HG02943 (cell line): ENCODE data around the gene COQ3.

Experiments used
- ATAC-seq: cut with Tn5 transposase; IDR thresholded peaks from one replicate; pipeline ENCODE4 v1.9.1; 2021; ENCODE audit warnings: mild to moderate bottlenecking, low read depth, moderate library complexity; ENCODE audit not compliant: unreplicated experiment

Gene COQ3

GRCh38 chr6:99393366-99393697 is 663 bp downstream of the COQ3 start:
- peak; percentile 20 for ATAC-seq

- no peak for ATAC-seq
Measured at GRCh38 chr6:99390896-99391295, 3.1 kb downstream of the COQ3 start.

- ATAC-seq, result no peak
Measured at GRCh38 chr6:99384507-99384906, 9.5 kb downstream of the COQ3 start.

DNA sequence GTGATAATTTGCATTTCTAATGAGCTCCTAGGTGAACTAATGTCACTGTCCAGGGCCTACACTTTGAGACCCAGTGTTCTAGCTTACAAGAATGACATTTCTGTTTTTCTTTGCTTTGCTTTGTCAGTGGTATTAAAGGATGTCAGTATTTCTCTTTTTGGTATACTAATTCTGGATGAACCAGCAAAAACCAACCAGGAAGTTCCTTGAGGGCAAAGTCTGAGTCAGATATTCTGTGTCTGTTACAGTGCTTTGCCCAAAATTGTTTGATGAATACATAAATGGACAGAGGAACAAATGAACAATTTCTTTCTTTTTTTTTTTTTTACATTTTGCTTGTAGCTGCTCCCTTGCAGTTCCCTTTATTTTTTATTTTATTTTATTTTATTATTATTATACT is 15.4 kb downstream of the COQ3 start:
- no peak for ATAC-seq

GRCh38 chr6:99369533-99369932 is 24.5 kb downstream of the COQ3 start:
- no peak for ATAC-seq

GRCh38 chr6:99366852-99367251 is 27.1 kb downstream of the COQ3 start:
- no peak for ATAC-seq

DNA sequence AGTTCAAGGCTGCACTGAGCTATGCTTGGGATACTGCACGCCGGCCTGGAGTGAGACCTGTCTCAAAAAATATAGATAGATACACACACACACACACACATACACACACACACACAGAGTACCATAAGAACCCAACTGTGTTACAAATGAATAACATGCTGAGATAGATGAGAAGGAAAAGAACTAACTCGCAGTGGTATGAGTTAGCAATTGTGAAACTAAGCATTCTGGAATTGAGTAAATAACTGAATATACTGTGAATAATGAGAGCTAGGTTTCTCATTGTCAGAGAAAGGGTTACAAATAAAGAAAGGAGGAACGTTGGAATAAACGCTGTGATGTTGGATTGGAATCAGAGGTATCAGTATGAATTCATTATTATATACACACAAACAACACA is 30.0 kb downstream of the COQ3 start:
- ATAC-seq, result peak; percentile 64

DNA sequence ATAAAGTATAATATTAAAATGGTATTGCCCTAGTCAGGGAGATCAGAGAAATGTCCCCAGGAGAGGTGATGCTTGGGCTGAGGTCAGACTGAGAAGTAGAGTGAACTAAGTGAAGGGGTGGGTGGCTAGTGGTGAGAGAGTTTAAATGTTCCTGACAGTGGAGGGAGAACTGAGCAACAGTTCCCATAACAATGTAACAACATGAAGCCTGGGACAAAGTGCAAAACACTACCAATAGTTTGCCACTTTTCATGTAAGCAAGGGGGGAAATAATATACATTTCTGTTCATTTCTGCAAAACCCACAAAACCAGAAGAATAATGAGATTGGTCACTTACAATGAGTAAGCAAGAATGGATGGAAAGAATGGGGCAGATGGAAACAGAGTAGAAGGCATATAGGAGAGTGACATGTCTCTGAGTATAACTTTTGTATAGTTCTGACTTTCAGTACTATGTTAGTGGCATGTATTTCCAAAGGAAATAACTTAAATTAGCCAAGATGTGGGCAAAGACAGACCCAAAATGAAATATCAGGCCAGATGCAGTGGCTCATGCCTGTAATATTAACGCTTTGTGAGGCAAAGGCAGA is 31.2 kb downstream of the COQ3 start:
- ATAC-seq, result no peak

DNA sequence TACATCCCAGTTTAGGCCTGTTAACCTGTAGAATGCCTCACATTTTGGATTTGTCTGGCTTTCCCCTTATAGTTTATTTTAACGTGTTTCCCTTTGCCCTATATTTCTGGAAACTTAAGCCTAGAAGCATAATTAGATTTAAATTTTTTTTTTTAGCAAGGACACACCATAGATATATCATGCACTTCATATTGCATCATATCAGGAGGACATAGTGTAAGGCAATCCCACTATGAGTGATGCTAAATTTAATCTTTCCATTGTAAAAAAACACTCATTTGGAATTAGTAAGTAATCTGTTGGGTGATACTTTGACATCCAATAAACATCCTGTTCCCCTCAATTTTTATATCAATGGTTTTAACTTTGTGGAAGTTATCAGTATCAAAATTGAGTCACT is 34.2 kb downstream of the COQ3 start:
- ATAC-seq, result no peak

DNA sequence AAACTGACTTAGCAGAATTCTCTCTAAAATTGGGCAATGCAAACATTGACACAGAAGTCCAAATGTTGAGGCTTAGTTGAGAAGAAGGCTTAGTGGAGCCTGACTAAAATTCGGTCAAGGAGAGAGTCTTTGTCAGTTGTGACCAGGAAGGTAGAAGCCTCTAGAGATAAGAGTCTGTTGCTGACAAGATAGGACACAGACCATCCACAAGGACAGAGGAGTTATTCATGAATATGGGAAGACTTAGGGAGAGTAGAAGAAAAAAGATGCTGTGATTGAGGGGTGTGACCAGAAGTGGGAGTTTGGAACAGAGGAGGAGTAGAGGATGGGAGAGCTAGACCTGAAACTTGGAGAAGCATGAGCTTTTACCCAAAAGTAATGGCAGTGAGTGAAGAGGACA is 37.4 kb downstream of the COQ3 start:
- no peak for ATAC-seq

DNA sequence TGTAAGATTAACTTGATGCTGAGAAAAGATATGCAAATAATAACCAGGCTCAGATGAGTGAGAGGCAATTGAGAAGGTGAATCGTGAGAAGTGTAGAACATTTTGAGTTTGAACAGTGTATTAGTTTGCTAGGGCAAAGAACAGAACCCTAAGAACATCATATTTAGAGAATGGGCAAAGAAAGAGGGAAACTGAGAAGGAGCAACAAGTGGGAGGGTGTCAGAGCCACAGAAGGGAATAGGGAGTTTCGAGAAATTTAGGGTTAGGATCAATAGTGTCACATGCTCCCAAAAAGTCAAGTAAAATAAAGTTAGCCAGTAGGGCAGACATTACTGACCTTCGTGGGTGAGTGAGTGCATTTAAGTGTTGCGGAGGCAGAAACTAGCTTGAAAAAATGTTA is 39.0 kb downstream of the COQ3 start:
- no peak for ATAC-seq

GRCh38 chr6:99353126-99353525 is 40.9 kb downstream of the COQ3 start:
- ATAC-seq, result no peak

GRCh38 chr6:99350573-99350972 is 43.4 kb downstream of the COQ3 start:
- ATAC-seq, result no peak

DNA sequence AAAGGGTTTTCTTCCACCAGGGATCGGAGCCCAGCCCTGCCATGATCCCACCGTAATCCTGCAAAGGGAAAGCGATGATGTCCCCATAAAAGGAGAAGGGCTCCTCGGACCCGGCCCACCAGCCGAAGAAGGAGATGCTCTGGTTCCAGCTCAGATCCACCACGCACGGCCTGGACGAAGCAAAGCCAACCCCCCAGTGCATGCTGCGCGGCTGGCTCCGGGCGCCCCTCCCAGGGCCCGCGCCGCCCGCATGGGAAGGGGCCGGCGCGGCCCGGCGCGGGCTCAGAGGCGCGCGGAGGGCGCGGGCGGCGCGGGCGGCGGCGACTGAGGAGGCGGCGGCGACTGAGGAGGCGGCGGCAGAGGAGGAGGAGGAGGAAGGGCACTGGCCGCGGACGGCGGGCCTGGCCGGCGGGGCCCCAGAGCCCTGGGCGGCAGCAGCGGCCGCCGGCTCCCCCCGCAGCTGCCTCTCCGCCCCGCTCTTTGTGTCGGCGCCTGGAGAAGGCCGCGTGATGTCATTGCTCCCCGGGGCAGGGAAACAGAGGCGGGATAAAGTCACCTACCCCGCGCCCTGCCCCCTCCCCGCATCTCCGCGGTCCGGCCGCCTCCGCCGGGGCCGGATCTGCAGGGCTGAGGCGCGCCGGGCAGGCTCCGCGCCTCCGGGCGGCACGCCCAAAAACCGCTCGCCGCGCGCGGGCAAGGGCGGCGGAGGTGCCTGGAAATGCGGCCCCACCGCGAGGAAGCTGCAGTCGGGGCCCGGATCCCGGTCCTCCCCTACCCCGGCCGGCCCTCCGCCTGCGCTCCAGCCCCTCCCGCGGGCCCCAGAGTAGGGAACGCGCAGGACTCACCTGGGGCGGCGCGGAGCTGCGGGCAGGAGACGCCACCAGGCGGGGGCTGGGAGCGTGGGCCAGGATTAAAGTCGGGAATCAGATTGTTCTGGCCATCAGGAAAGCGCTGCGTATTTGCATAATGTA is 44.5 kb downstream of the COQ3 start, which contains the start of gene FAXC:
FAXC (minus strand) TSS at position 504 of the 971 bp plus-strand sequence; CDS start at position 202, 302 bp downstream.
- ATAC-seq, result no peak

- no peak for ATAC-seq
Measured at GRCh38 chr6:99348288-99349170, 45.5 kb downstream of the COQ3 start.

GRCh38 chr6:99347804-99348203 is 46.2 kb downstream of the COQ3 start:
- ATAC-seq, result no peak

DNA sequence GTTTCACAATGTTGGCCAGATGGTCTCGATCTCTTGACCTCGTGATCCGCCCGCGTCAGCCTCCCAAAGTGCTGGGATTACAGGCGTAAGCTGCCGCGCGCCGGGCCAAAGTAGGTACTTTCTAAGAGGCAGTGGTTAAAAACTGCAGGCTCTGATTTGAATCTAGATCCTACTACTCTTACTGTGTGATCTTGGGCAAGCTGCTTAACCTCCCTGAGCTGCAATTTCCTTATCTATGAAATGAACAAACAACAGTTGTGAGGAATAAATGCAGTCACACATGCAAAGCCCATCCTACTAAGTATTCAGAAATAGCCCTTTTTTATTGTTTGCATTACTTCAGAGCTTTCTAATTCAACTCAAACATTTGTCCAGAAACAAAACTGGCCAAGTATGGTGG is 47.4 kb downstream of the COQ3 start:
- no peak for ATAC-seq

- no peak for ATAC-seq
Measured at GRCh38 chr6:99345164-99345563, 48.8 kb downstream of the COQ3 start.

DNA sequence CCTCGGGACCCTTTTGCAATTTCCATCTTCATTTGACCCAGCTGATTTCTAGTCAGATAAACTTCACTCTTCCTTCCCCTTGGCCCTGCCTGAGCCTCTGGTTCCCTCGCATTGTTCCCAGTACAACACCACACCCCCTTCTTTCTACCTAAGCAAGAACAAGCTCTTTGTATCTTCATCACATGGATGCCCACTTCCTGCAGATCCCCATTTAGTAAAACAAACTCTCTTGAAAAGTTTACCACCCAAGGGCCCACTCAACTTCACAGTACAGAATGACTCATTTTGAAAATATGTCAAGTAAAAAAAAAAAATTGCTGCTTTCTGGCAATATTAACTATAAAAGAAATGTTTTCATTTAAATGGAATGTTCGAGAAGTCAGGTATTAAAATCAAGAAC is 49.7 kb downstream of the COQ3 start:
- no peak for ATAC-seq

- ATAC-seq, result no peak
Measured at GRCh38 chr6:99341862-99342455, 52.0 kb downstream of the COQ3 start.

- no peak for ATAC-seq
Measured at GRCh38 chr6:99338188-99338587, 55.8 kb downstream of the COQ3 start.
